Prostate gland (tissue), 2 donors: Measurements from ENCODE around the gene NPNT. TPM values are rescaled to one million over a fixed set of nuclear protein-coding genes. Genes with fewer than 3 reads are reported as not detected.

Experiments
- DNase-seq: peaks from one replicate; pipeline ENCODE4 v3.0.0-alpha.2; 2019; ENCODE audit warnings: low spot score
- H3K27ac ChIP-seq, 2 donors: fragments of 200-600 bp; sonication (generic); 2 replicates each; pipeline ENCODE4 v1.5.1; 2017 to 2019
- H3K27me3 ChIP-seq: fragments of 200-600 bp; sonication (generic); replicated peaks from 2 replicates; pipeline ENCODE4 v1.5.1; 2019; ENCODE audit not compliant: insufficient read depth
- H3K36me3 ChIP-seq, 2 donors: fragments of 200-600 bp; sonication (generic); 1 replicate in 1 of 2; 2 replicates in 1 of 2; pipeline versions ENCODE4 v1.5.1 to v1.8.1; 2017 to 2019
- H3K4me1 ChIP-seq: fragments of 200-600 bp; sonication (generic); replicated peaks from 2 replicates; pipeline ENCODE4 v1.5.1; 2019
- H3K4me3 ChIP-seq, 2 donors: fragments of 200-600 bp; sonication (generic); 2 replicates each; pipeline ENCODE4 v1.5.1; 2017 to 2019
- H3K9me3 ChIP-seq: fragments of 200-600 bp; sonication (generic); 2 replicates; pipeline ENCODE4 v1.5.1; 2017
- CTCF ChIP-seq, 4 experiments: fragments of 200-600 bp in 2 of 4; fragments of 450-650 bp in 2 of 4; sonication (generic) in 2 of 4; IDR thresholded peaks; 1 replicate in 3 of 4; 2 replicates in 1 of 4; pipeline ENCODE4 v1.5.1; 2016 to 2019; ENCODE audit warnings: antibody characterized with exemption in 4 of 4, mild to moderate bottlenecking in 2 of 4, moderate library complexity in 2 of 4
- POLR2A ChIP-seq: fragments of 450-650 bp; IDR thresholded peaks from one replicate; pipeline ENCODE4 v1.6.1; 2016; ENCODE audit warnings: antibody characterized with exemption, mild to moderate bottlenecking
- POLR2AphosphoS5 ChIP-seq: sonication (generic); formaldehyde crosslinking; IDR thresholded peaks from one replicate; pipeline ENCODE4 v1.6.1; 2017; ENCODE audit warnings: antibody characterized with exemption
- WGBS: methylation state at CpG from one replicate; pipeline ENCODE4 v1.1.5; 2018; 5-methylcytosine and 5-hydroxymethylcytosine counted together
- intact Hi-C: fragments of 100-400 bp; cut with DNase I; formaldehyde crosslinking; loops from one replicate; pipeline ENCODE4 v1.14.2; 2022
- total RNA-seq, 2 donors: library from RNA; depleted of rRNA; stranded (reverse); fragments of >200 nt; gene quantifications; one replicate each; pipeline ENCODE4 v1.1.0, GENCODE V29; 2016

Gene NPNT
- total RNA-seq, 2 donors from 2014 or later, result 25.2 to 53.0 TPM

- WGBS, result 85% methylated on average over 2 of the region's 2 CpGs
- Histone ChIP-seq H3K27ac (no peak overlapping the region), H3K36me3 (no peaks in the 10 kb centered on the region), H3K4me1 (no peaks in the 10 kb centered on the region), H3K27me3 (no peaks in the 10 kb centered on the region), H3K9me3 (no peaks in the 10 kb centered on the region), H3K4me3 (no peak overlapping the region)
- no peak for DNase-seq
- intact Hi-C loops, result no loop called here
- TF ChIP-seq POLR2A (no peak), CTCF (IDR thresholded peaks at IDR 0.05) (no peak), POLR2AphosphoS5 (no peak)
These were observed 115.5 kb downstream of the NPNT start for GRCh38 chr4:106010761-106011160.

- TF ChIP-seq POLR2A (no peak), POLR2AphosphoS5 (no peak), CTCF (IDR thresholded peaks at IDR 0.05) (no peak)
- H3K4me3 ChIP-seq, result no peak overlapping the region
- no peaks in the 10 kb centered on the region for H3K27me3 ChIP-seq
- H3K4me1 ChIP-seq, result no peaks in the 10 kb centered on the region
- intact Hi-C loops, result no loop called here
- H3K36me3 ChIP-seq, result no peaks in the 10 kb centered on the region
- DNase-seq, result no peak
- H3K27ac ChIP-seq, result no peak overlapping the region
- 98% methylated on average over 1 of the region's 1 CpG for WGBS
- no peaks in the 10 kb centered on the region for H3K9me3 ChIP-seq
These were observed 116.1 kb downstream of the NPNT start for GRCh38 chr4:106011387-106011786.

- WGBS, result 61% methylated on average over 5 of the region's 5 CpGs
- no peak for DNase-seq
- no peaks in the 10 kb centered on the region for H3K36me3 ChIP-seq
- no peak for TF ChIP-seq CTCF (IDR thresholded peaks at IDR 0.05)
- TF ChIP-seq POLR2A, result no peak
- TF ChIP-seq POLR2AphosphoS5, result no peak
- H3K4me1 ChIP-seq, result no peaks in the 10 kb centered on the region
- intact Hi-C loops, result no loop called here
- H3K27me3 ChIP-seq, result no peaks in the 10 kb centered on the region
- no peak overlapping the region for H3K27ac ChIP-seq
- H3K9me3 ChIP-seq, result no peaks in the 10 kb centered on the region
- H3K4me3 ChIP-seq, result no peak overlapping the region
These were observed 122.7 kb downstream of the NPNT start for GRCh38 chr4:106017975-106018374.

- Histone ChIP-seq H3K4me3 (no peak overlapping the region), H3K4me1 (no peaks in the 10 kb centered on the region), H3K27ac (no peak overlapping the region), H3K36me3 (no peaks in the 10 kb centered on the region), H3K27me3 (no peaks in the 10 kb centered on the region), H3K9me3 (no peaks in the 10 kb centered on the region)
- intact Hi-C loops, result no loop called here
- TF ChIP-seq POLR2AphosphoS5 (no peak), POLR2A (no peak), CTCF (IDR thresholded peaks at IDR 0.05) (no peak)
- DNase-seq, result no peak
These were observed 124.5 kb downstream of the NPNT start for GRCh38 chr4:106019771-106020170.

Other genes with a start within 250 kb of the NPNT start
- 10 to 100 TPM; 27.4 to 45.6 TPM for gene INTS12, start 186.8 kb upstream of the NPNT start, total RNA-seq
- 10 to 100 TPM in 1 of 2 donors, 1 to 10 TPM in 1; 10.0 to 20.8 TPM for gene GSTCD, start 186.7 kb upstream of the NPNT start, total RNA-seq